Hepatocyte (in vitro differentiated cells): ENCODE results near the gene FAR1.

Source experiments
- EZH2 ChIP-seq: fragments of 200-600 bp; sonication (generic); IDR thresholded peaks from 2 replicates; pipeline ENCODE4 v1.6.1; 2016; ENCODE audit warnings: antibody characterized with exemption, mild to moderate bottlenecking, borderline replicate concordance
- TF ChIP-seq, protein P1 (sequence below): fragments of 200-600 bp; sonication (generic); IDR thresholded peaks from 2 replicates; pipeline ENCODE4 v1.5.1; 2016; ENCODE audit warnings: antibody characterized with exemption, mild to moderate bottlenecking; ENCODE audit not compliant: poor library complexity

GRCh38 chr11:13620063-13620462 lies 48.4 kb upstream of the FAR1 start:
- TF ChIP-seq, protein P1, sequence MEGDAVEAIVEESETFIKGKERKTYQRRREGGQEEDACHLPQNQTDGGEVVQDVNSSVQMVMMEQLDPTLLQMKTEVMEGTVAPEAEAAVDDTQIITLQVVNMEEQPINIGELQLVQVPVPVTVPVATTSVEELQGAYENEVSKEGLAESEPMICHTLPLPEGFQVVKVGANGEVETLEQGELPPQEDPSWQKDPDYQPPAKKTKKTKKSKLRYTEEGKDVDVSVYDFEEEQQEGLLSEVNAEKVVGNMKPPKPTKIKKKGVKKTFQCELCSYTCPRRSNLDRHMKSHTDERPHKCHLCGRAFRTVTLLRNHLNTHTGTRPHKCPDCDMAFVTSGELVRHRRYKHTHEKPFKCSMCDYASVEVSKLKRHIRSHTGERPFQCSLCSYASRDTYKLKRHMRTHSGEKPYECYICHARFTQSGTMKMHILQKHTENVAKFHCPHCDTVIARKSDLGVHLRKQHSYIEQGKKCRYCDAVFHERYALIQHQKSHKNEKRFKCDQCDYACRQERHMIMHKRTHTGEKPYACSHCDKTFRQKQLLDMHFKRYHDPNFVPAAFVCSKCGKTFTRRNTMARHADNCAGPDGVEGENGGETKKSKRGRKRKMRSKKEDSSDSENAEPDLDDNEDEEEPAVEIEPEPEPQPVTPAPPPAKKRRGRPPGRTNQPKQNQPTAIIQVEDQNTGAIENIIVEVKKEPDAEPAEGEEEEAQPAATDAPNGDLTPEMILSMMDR: no peak
- TF ChIP-seq EZH2: no peak
